Upper lobe of left lung (tissue), 4 donors: ENCODE measurements around the gene ALKBH5.

Source experiments
- POLR2A ChIP-seq, 4 donors: fragments of 450-650 bp; IDR thresholded peaks; one replicate each; pipeline ENCODE4 v1.5.1; 2016 to 2017; ENCODE audit warnings: antibody characterized with exemption in 4 of 4, mild to moderate bottlenecking in 2 of 4
- POLR2AphosphoS5 ChIP-seq, 2 donors: sonication (generic); formaldehyde crosslinking; IDR thresholded peaks; one replicate each; pipeline ENCODE4 v1.5.1; 2017; ENCODE audit warnings: antibody characterized with exemption in 2 of 2

GRCh38 chr17:18257982-18258355 lies 74.3 kb downstream of the ALKBH5 start:
- TF ChIP-seq POLR2A (IDR thresholded peaks at IDR 0.05) (no peak), POLR2AphosphoS5 (IDR thresholded peaks at IDR 0.05) (peak; percentile 32 to 59)
